ENCODE measurements around the gene KCNH3. TPM values are rescaled to one million over a fixed set of nuclear protein-coding genes. Genes with fewer than 3 reads are reported as not detected.
"Not testable (repeated sequence)": the region's sequence is repeated elsewhere in the genome, so short reads cannot be mapped to it uniquely, and the experiment has no call there.

KCNH3 gene
- polyA plus RNA-seq, 1 donor (not counting 4 experiments of a cell fraction or from before 2014, with no cell fraction given) = 0.08 TPM

- Histone ChIP-seq H4K20me1 (ENCODE audit: control insufficient read depth, extremely low read depth, insufficient read depth, low read length) (no peaks in the 10 kb centered on the region), H3K9me3 (ENCODE audit: control insufficient read depth, low read depth, low read length) (no peaks in the 10 kb centered on the region), H3K4me2 (ENCODE audit: control insufficient read depth, extremely low read depth, insufficient read depth, low read depth, low read length) (no peak overlapping the region), H3K4me3 (ENCODE audit: control insufficient read depth in 2 of 3, extremely low read depth in 1 of 3, insufficient read depth in 2 of 3, low read depth in 1 of 3, low read length in 3 of 3) (no peak overlapping the region), H3K9ac (ENCODE audit: control insufficient read depth, extremely low read depth, insufficient read depth, low read length) (no peak overlapping the region), H3K27me3 (ENCODE audit: control insufficient read depth, extremely low read depth, insufficient read depth, low read length) (no peaks in the 10 kb centered on the region), H2AFZ (ENCODE audit: control insufficient read depth, low read length) (no peak overlapping the region), H3K4me1 (ENCODE audit: control insufficient read depth, extremely low read depth, insufficient read depth, low read length) (no peaks in the 10 kb centered on the region), H3K9me1 (ENCODE audit: control insufficient read depth, extremely low read depth, insufficient read depth, low read length) (no peaks in the 10 kb centered on the region), H3K27ac (ENCODE audit: control insufficient read depth, insufficient read depth, low read length) (no peak overlapping the region), H3K36me3 (ENCODE audit: control insufficient read depth in 2 of 2, extremely low read depth in 1 of 2, insufficient read depth in 2 of 2, low read length in 2 of 2) (peaks cover 0 to 1% of the 10 kb centered on the region in 2 experiments), H3K79me2 (ENCODE audit: control insufficient read depth, insufficient read depth, low read length) (no peaks in the 10 kb centered on the region)
- FAIRE-seq (no peak), DNase-seq (ENCODE audit: low read depth, low spot score) (no peak)
- TF ChIP-seq CTCF (optimal IDR thresholded peaks at IDR 0.05 in 1 of 3, IDR thresholded peaks at IDR 0.05 in 1 of 3, conservative IDR thresholded peaks at IDR 0.05 in 1 of 3; ENCODE audit: extremely low read depth in 1 of 3, insufficient read depth in 2 of 3, low read length in 3 of 3) (no peak), EZH2 (IDR thresholded peaks at IDR 0.05; ENCODE audit: low read length) (no peak)
- dilution Hi-C loops (cut with MboI; ENCODE audit: extremely low pct_ligation_motif_present, low sequenced_read_pairs) = no loop called here
These were observed 64.9 kb downstream of the KCNH3 start for GRCh38 chr12:49603721-49604120.

- H3K79me2 ChIP-seq (ENCODE audit: control insufficient read depth, insufficient read depth, low read length) = no peaks in the 10 kb centered on the region
- peaks cover 0 to 1% of the 10 kb centered on the region in 2 experiments for H3K36me3 ChIP-seq (ENCODE audit: control insufficient read depth in 2 of 2, extremely low read depth in 1 of 2, insufficient read depth in 2 of 2, low read length in 2 of 2)
- H3K9me3 ChIP-seq (ENCODE audit: control insufficient read depth, low read depth, low read length) = no peaks in the 10 kb centered on the region
- no peaks in the 10 kb centered on the region for H4K20me1 ChIP-seq (ENCODE audit: control insufficient read depth, extremely low read depth, insufficient read depth, low read length)
- H3K9ac ChIP-seq (ENCODE audit: control insufficient read depth, extremely low read depth, insufficient read depth, low read length) = no peak overlapping the region
- H3K27ac ChIP-seq (ENCODE audit: control insufficient read depth, insufficient read depth, low read length) = no peak overlapping the region
- DNase-seq (ENCODE audit: low read depth, low spot score) (no peak), FAIRE-seq (no peak)
- dilution Hi-C loops (cut with MboI; ENCODE audit: extremely low pct_ligation_motif_present, low sequenced_read_pairs) = no loop called here
- TF ChIP-seq CTCF (optimal IDR thresholded peaks at IDR 0.05 in 1 of 3, IDR thresholded peaks at IDR 0.05 in 1 of 3, conservative IDR thresholded peaks at IDR 0.05 in 1 of 3; ENCODE audit: extremely low read depth in 1 of 3, insufficient read depth in 2 of 3, low read length in 3 of 3) = no peak
- no peak for TF ChIP-seq EZH2 (IDR thresholded peaks at IDR 0.05; ENCODE audit: low read length)
- H3K4me1 ChIP-seq (ENCODE audit: control insufficient read depth, extremely low read depth, insufficient read depth, low read length) = peaks cover 8% of the 10 kb centered on the region
- H3K4me2 ChIP-seq (ENCODE audit: control insufficient read depth, extremely low read depth, insufficient read depth, low read depth, low read length) = no peak overlapping the region
- H2AFZ ChIP-seq (ENCODE audit: control insufficient read depth, low read length) = no peak overlapping the region
- H3K9me1 ChIP-seq (ENCODE audit: control insufficient read depth, extremely low read depth, insufficient read depth, low read length) = no peaks in the 10 kb centered on the region
- H3K27me3 ChIP-seq (ENCODE audit: control insufficient read depth, extremely low read depth, insufficient read depth, low read length) = no peaks in the 10 kb centered on the region
- no peak overlapping the region for H3K4me3 ChIP-seq (ENCODE audit: control insufficient read depth in 2 of 3, extremely low read depth in 1 of 3, insufficient read depth in 2 of 3, low read depth in 1 of 3, low read length in 3 of 3)
These were observed 66.0 kb downstream of the KCNH3 start for GRCh38 chr12:49604856-49605255.

- H3K79me2 ChIP-seq (ENCODE audit: control insufficient read depth, insufficient read depth, low read length); H3K4me2 ChIP-seq (ENCODE audit: control insufficient read depth, extremely low read depth, insufficient read depth, low read depth, low read length); H3K9me3 ChIP-seq (ENCODE audit: control insufficient read depth, low read depth, low read length); H4K20me1 ChIP-seq (ENCODE audit: control insufficient read depth, extremely low read depth, insufficient read depth, low read length); H3K36me3 ChIP-seq (ENCODE audit: control insufficient read depth in 2 of 2, extremely low read depth in 1 of 2, insufficient read depth in 2 of 2, low read length in 2 of 2); dilution Hi-C loops (cut with MboI; ENCODE audit: extremely low pct_ligation_motif_present, low sequenced_read_pairs); DNase-seq (ENCODE audit: low read depth, low spot score); H3K9ac ChIP-seq (ENCODE audit: control insufficient read depth, extremely low read depth, insufficient read depth, low read length); H3K4me3 ChIP-seq (ENCODE audit: control insufficient read depth in 2 of 3, extremely low read depth in 1 of 3, insufficient read depth in 2 of 3, low read depth in 1 of 3, low read length in 3 of 3); H3K4me1 ChIP-seq (ENCODE audit: control insufficient read depth, extremely low read depth, insufficient read depth, low read length); FAIRE-seq; H3K9me1 ChIP-seq (ENCODE audit: control insufficient read depth, extremely low read depth, insufficient read depth, low read length); H2AFZ ChIP-seq (ENCODE audit: control insufficient read depth, low read length); H3K27ac ChIP-seq (ENCODE audit: control insufficient read depth, insufficient read depth, low read length); H3K27me3 ChIP-seq (ENCODE audit: control insufficient read depth, extremely low read depth, insufficient read depth, low read length): not testable (repeated sequence)
These were observed 66.7 kb downstream of the KCNH3 start, which contains the start of gene FAM186B for GRCh38 chr12:49605539-49605938. Gene FAM186B, minus strand, starts transcription at chr12:49605639. Its CDS starts 162 bp downstream, at chr12:49605477.
